ENCODE data around the gene UPF3A. TPM values are rescaled to one million over a fixed set of nuclear protein-coding genes. Genes with fewer than 3 reads are reported as not detected.

UPF3A gene
- total and polyA plus RNA-seq, 9 of the 15 experiments (the other 6 are each of a cell fraction or from before 2014, with no cell fraction given) = 15.6 to 76.5 (median 40.9) TPM

DNA sequence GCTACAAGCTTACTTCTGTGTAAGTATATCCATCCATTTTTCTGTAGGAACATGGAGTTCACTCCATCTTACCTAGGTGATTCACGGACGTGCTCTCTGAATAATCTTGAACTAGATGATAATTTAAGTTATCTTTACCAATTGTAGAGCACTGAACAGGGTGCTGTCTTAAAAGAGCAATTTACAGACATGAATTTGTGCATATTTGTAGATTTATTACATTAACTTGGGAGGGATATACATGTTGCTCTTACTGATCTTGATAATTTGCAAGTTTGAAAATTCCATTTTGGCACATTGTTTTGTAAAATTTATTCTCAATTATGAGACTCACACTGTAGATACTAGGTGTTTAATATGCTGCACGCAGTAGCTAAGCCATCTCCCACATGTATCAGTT lies 37.4 kb upstream of the UPF3A start (continued):
- TF ChIP-seq, protein P1, sequence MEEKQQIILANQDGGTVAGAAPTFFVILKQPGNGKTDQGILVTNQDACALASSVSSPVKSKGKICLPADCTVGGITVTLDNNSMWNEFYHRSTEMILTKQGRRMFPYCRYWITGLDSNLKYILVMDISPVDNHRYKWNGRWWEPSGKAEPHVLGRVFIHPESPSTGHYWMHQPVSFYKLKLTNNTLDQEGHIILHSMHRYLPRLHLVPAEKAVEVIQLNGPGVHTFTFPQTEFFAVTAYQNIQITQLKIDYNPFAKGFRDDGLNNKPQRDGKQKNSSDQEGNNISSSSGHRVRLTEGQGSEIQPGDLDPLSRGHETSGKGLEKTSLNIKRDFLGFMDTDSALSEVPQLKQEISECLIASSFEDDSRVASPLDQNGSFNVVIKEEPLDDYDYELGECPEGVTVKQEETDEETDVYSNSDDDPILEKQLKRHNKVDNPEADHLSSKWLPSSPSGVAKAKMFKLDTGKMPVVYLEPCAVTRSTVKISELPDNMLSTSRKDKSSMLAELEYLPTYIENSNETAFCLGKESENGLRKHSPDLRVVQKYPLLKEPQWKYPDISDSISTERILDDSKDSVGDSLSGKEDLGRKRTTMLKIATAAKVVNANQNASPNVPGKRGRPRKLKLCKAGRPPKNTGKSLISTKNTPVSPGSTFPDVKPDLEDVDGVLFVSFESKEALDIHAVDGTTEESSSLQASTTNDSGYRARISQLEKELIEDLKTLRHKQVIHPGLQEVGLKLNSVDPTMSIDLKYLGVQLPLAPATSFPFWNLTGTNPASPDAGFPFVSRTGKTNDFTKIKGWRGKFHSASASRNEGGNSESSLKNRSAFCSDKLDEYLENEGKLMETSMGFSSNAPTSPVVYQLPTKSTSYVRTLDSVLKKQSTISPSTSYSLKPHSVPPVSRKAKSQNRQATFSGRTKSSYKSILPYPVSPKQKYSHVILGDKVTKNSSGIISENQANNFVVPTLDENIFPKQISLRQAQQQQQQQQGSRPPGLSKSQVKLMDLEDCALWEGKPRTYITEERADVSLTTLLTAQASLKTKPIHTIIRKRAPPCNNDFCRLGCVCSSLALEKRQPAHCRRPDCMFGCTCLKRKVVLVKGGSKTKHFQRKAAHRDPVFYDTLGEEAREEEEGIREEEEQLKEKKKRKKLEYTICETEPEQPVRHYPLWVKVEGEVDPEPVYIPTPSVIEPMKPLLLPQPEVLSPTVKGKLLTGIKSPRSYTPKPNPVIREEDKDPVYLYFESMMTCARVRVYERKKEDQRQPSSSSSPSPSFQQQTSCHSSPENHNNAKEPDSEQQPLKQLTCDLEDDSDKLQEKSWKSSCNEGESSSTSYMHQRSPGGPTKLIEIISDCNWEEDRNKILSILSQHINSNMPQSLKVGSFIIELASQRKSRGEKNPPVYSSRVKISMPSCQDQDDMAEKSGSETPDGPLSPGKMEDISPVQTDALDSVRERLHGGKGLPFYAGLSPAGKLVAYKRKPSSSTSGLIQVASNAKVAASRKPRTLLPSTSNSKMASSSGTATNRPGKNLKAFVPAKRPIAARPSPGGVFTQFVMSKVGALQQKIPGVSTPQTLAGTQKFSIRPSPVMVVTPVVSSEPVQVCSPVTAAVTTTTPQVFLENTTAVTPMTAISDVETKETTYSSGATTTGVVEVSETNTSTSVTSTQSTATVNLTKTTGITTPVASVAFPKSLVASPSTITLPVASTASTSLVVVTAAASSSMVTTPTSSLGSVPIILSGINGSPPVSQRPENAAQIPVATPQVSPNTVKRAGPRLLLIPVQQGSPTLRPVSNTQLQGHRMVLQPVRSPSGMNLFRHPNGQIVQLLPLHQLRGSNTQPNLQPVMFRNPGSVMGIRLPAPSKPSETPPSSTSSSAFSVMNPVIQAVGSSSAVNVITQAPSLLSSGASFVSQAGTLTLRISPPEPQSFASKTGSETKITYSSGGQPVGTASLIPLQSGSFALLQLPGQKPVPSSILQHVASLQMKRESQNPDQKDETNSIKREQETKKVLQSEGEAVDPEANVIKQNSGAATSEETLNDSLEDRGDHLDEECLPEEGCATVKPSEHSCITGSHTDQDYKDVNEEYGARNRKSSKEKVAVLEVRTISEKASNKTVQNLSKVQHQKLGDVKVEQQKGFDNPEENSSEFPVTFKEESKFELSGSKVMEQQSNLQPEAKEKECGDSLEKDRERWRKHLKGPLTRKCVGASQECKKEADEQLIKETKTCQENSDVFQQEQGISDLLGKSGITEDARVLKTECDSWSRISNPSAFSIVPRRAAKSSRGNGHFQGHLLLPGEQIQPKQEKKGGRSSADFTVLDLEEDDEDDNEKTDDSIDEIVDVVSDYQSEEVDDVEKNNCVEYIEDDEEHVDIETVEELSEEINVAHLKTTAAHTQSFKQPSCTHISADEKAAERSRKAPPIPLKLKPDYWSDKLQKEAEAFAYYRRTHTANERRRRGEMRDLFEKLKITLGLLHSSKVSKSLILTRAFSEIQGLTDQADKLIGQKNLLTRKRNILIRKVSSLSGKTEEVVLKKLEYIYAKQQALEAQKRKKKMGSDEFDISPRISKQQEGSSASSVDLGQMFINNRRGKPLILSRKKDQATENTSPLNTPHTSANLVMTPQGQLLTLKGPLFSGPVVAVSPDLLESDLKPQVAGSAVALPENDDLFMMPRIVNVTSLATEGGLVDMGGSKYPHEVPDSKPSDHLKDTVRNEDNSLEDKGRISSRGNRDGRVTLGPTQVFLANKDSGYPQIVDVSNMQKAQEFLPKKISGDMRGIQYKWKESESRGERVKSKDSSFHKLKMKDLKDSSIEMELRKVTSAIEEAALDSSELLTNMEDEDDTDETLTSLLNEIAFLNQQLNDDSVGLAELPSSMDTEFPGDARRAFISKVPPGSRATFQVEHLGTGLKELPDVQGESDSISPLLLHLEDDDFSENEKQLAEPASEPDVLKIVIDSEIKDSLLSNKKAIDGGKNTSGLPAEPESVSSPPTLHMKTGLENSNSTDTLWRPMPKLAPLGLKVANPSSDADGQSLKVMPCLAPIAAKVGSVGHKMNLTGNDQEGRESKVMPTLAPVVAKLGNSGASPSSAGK (IDR thresholded peaks at IDR 0.05) = no peak
- TF ChIP-seq, protein P2, sequence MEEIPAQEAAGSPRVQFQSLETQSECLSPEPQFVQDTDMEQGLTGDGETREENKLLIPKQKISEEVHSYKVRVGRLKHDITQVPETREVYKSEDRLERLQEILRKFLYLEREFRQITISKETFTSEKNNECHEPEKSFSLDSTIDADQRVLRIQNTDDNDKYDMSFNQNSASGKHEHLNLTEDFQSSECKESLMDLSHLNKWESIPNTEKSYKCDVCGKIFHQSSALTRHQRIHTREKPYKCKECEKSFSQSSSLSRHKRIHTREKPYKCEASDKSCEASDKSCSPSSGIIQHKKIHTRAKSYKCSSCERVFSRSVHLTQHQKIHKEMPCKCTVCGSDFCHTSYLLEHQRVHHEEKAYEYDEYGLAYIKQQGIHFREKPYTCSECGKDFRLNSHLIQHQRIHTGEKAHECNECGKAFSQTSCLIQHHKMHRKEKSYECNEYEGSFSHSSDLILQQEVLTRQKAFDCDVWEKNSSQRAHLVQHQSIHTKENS (CRISPR knock-in tag; IDR thresholded peaks at IDR 0.05) = no peak
- no peak for TF ChIP-seq TAF1 (IDR thresholded peaks at IDR 0.05; ENCODE audit: control insufficient read depth, extremely low read depth, insufficient read depth, low read length, severe bottlenecking)
- TF ChIP-seq, protein P3, sequence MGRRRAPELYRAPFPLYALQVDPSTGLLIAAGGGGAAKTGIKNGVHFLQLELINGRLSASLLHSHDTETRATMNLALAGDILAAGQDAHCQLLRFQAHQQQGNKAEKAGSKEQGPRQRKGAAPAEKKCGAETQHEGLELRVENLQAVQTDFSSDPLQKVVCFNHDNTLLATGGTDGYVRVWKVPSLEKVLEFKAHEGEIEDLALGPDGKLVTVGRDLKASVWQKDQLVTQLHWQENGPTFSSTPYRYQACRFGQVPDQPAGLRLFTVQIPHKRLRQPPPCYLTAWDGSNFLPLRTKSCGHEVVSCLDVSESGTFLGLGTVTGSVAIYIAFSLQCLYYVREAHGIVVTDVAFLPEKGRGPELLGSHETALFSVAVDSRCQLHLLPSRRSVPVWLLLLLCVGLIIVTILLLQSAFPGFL (CRISPR knock-in tag; IDR thresholded peaks at IDR 0.05) = no peak
- TF ChIP-seq HNRNPLL (IDR thresholded peaks at IDR 0.05; ENCODE audit: low read depth, low read length, poor library complexity, severe bottlenecking) = no peak
- no peak for TF ChIP-seq FOXK1 (CRISPR knock-in tag; IDR thresholded peaks at IDR 0.05; ENCODE audit: borderline replicate concordance)
- TF ChIP-seq ELF2 (CRISPR knock-in tag; IDR thresholded peaks at IDR 0.05) = no peak
- no peak for TF ChIP-seq SETDB1 (IDR thresholded peaks at IDR 0.05; ENCODE audit: low read length)
- TF ChIP-seq, protein P4, sequence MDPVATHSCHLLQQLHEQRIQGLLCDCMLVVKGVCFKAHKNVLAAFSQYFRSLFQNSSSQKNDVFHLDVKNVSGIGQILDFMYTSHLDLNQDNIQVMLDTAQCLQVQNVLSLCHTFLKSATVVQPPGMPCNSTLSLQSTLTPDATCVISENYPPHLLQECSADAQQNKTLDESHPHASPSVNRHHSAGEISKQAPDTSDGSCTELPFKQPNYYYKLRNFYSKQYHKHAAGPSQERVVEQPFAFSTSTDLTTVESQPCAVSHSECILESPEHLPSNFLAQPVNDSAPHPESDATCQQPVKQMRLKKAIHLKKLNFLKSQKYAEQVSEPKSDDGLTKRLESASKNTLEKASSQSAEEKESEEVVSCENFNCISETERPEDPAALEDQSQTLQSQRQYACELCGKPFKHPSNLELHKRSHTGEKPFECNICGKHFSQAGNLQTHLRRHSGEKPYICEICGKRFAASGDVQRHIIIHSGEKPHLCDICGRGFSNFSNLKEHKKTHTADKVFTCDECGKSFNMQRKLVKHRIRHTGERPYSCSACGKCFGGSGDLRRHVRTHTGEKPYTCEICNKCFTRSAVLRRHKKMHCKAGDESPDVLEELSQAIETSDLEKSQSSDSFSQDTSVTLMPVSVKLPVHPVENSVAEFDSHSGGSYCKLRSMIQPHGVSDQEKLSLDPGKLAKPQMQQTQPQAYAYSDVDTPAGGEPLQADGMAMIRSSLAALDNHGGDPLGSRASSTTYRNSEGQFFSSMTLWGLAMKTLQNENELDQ (CRISPR knock-in tag; IDR thresholded peaks at IDR 0.05; ENCODE audit: borderline replicate concordance) = no peak
- no peak for TF ChIP-seq ZNF134 (CRISPR knock-in tag; conservative IDR thresholded peaks at IDR 0.05)
- no peak for TF ChIP-seq TRIM28 (IDR thresholded peaks at IDR 0.05)
- TF ChIP-seq DACH1 (IDR thresholded peaks at IDR 0.05; ENCODE audit: partially characterized antibody) = no peak

All from K562 (cell line).